IMR-90 (cell line): ENCODE results near the gene B4GALT5. TPM values are rescaled to one million over a fixed set of nuclear protein-coding genes. Genes with fewer than 3 reads are reported as not detected.

ENCODE experiments used
- ATAC-seq: fragments of 200-7000 bp; cut with Tn5 transposase; 2 replicates; pipeline ENCODE4 v1.9.1; 2020; ENCODE audit warnings: low read depth, mild to moderate bottlenecking, moderate library complexity
- BruUV-seq: library from RNA; stranded (reverse); fragments of 400-500 nt; replicated peaks from 2 replicates; lab custom pipeline; 2021; lab: Mats Ljungman, UMichigan
- CTCF ChIA-PET: fragments of 300-600 bp; formaldehyde crosslinking; extraction: SDS; loops from one replicate; lab custom pipeline; 2021; ENCODE audit warnings: antibody characterized with exemption; lab: Yijun Ruan, JAX
- POLR2A ChIA-PET: fragments of 300-600 bp; sonication (Branson Sonifier 250); formaldehyde crosslinking; loops from one replicate; lab custom pipeline; 2022; ENCODE audit warnings: antibody characterized with exemption; ENCODE audit not compliant: unreplicated experiment; lab: Charles Lee
- DNase-seq: peaks from one replicate; pipeline ENCODE4 v3.0.0; 2013
- H2AFZ ChIP-seq: replicated peaks from 2 replicates; pipeline ENCODE3; 2013; ENCODE audit warnings: low read length, mild to moderate bottlenecking; ENCODE audit not compliant: poor library complexity
- H2AK5ac ChIP-seq: 2 replicates; pipeline ENCODE4 v1.6.1; 2013; ENCODE audit warnings: low read depth, low read length, inconsistent platforms
- H2AK9ac ChIP-seq: replicated peaks from 2 replicates; pipeline ENCODE3; 2013; ENCODE audit warnings: mild to moderate bottlenecking, low read depth, low read length, moderate library complexity; ENCODE audit not compliant: poor library complexity
- H2BK120ac ChIP-seq: 2 replicates; pipeline ENCODE4 v1.6.1; 2013; ENCODE audit warnings: low read depth, low read length, inconsistent platforms
- H2BK15ac ChIP-seq: 3 replicates; pipeline ENCODE4 v1.6.1; 2013; ENCODE audit warnings: low read depth, low read length, inconsistent platforms
- H2BK20ac ChIP-seq: 2 replicates; pipeline ENCODE4 v1.6.1; 2013; ENCODE audit warnings: low read depth, mild to moderate bottlenecking, inconsistent platforms, low read length, moderate library complexity
- H2BK5ac ChIP-seq: 2 replicates; pipeline ENCODE4 v1.6.1; 2013; ENCODE audit warnings: mild to moderate bottlenecking, low read depth, low read length, inconsistent platforms; ENCODE audit not compliant: poor library complexity, severe bottlenecking
- H3K14ac ChIP-seq: replicated peaks from 2 replicates; pipeline ENCODE4 v1.6.1; 2013; ENCODE audit warnings: low read depth, low read length, inconsistent platforms
- H3K18ac ChIP-seq: 2 replicates; pipeline ENCODE4 v1.6.1; 2013; ENCODE audit warnings: low read depth, low read length, control low read depth
- H3K23ac ChIP-seq: 2 replicates; pipeline ENCODE4 v1.6.1; 2013; ENCODE audit warnings: low read depth, low read length, inconsistent platforms
- H3K27ac ChIP-seq: 2 replicates; pipeline ENCODE4 v1.5.1; 2013; ENCODE audit warnings: mild to moderate bottlenecking, control low read depth, low read length; ENCODE audit not compliant: insufficient read depth
- H3K27me3 ChIP-seq: 2 replicates; pipeline ENCODE4 v1.6.1; 2013; ENCODE audit warnings: low read length; ENCODE audit not compliant: control insufficient read depth, insufficient read depth
- H3K36me3 ChIP-seq: 2 replicates; pipeline ENCODE4 v1.6.1; 2013; ENCODE audit warnings: low read length, mixed read lengths; ENCODE audit not compliant: control insufficient read depth, insufficient read depth
- H3K4ac ChIP-seq: 2 replicates; pipeline ENCODE4 v1.6.1; 2013; ENCODE audit warnings: low read depth, low read length, inconsistent platforms
- H3K4me1 ChIP-seq: 2 replicates; pipeline ENCODE4 v1.6.1; 2013; ENCODE audit warnings: low read length, mixed read lengths; ENCODE audit not compliant: control insufficient read depth, insufficient read depth
- H3K4me2 ChIP-seq: 2 replicates; pipeline ENCODE4 v1.6.1; 2013; ENCODE audit warnings: low read depth, mild to moderate bottlenecking, control low read depth, low read length, moderate library complexity
- H3K4me3 ChIP-seq: 2 replicates; pipeline ENCODE4 v1.5.1; 2013; ENCODE audit warnings: low read depth, mild to moderate bottlenecking, control low read depth, low read length, moderate library complexity; ENCODE audit not compliant: insufficient read depth
- H3K56ac ChIP-seq: 2 replicates; pipeline ENCODE4 v1.6.1; 2013; ENCODE audit warnings: low read length, inconsistent platforms; ENCODE audit not compliant: insufficient read depth; ENCODE audit errors: extremely low read depth
- H3K79me1 ChIP-seq, 2 experiments: 2 replicates each; pipeline ENCODE4 v1.6.1; 2013; ENCODE audit warnings: low read length in 2 of 2, inconsistent platforms in 1 of 2, low read depth in 1 of 2
- H3K9ac ChIP-seq: 2 replicates; pipeline ENCODE4 v1.6.1; 2013; ENCODE audit warnings: low read depth, low read length, control low read depth
- H3K9me1 ChIP-seq: 2 replicates; pipeline ENCODE4 v1.6.1; 2013; ENCODE audit warnings: low read length, inconsistent platforms; ENCODE audit not compliant: insufficient read depth
- H3K9me3 ChIP-seq: 2 replicates; pipeline ENCODE4 v1.6.1; 2013; ENCODE audit warnings: low read length; ENCODE audit not compliant: control insufficient read depth, insufficient read depth
- H4K20me1 ChIP-seq: 2 replicates; pipeline ENCODE4 v1.6.1; 2013; ENCODE audit warnings: low read length, inconsistent platforms; ENCODE audit not compliant: insufficient read depth
- H4K5ac ChIP-seq: 2 replicates; pipeline ENCODE4 v1.6.1; 2013; ENCODE audit warnings: mild to moderate bottlenecking, low read depth, low read length, control low read depth
- H4K8ac ChIP-seq, 2 experiments: 2 replicates each; pipeline ENCODE4 v1.6.1; 2013; ENCODE audit warnings: low read depth in 2 of 2, low read length in 2 of 2, control low read depth in 1 of 2, inconsistent platforms in 1 of 2
- H4K91ac ChIP-seq: 2 replicates; pipeline ENCODE4 v1.6.1; 2013; ENCODE audit warnings: low read depth, low read length, inconsistent platforms; ENCODE audit not compliant: insufficient read depth
- BHLHE40 ChIP-seq: fragments of 150-350 bp; IDR thresholded peaks from 2 replicates; pipeline ENCODE4 v1.6.1; 2016; ENCODE audit warnings: mild to moderate bottlenecking, low read depth, low read length
- CEBPB ChIP-seq: IDR thresholded peaks from 2 replicates; pipeline ENCODE4 v1.6.1; 2012; ENCODE audit warnings: low read depth, low read length, improper control_type of control experiment
- FOS ChIP-seq: fragments of 150-350 bp; IDR thresholded peaks from 2 replicates; pipeline ENCODE4 v1.6.1; 2016; ENCODE audit warnings: low read depth, low read length
- MAFK ChIP-seq: IDR thresholded peaks from 2 replicates; pipeline ENCODE4 v1.6.1; 2012; ENCODE audit warnings: low read depth, low read length, improper control_type of control experiment
- POLR2A ChIP-seq: IDR thresholded peaks from 2 replicates; pipeline ENCODE4 v1.6.1; 2012; ENCODE audit warnings: mild to moderate bottlenecking, low read depth, low read length
- WGBS, 2 experiments: methylation state at CpG; one replicate each; pipeline versions ENCODE4 v1.1.5 to v1.1.7; 2013; ENCODE audit warnings: missing lambda C conversion rate in 2 of 2; ENCODE audit not compliant: insufficient read length in 1 of 2; ENCODE audit errors: extremely low coverage in 2 of 2; 5-methylcytosine and 5-hydroxymethylcytosine counted together
- dilution Hi-C: fragments of 300-500 bp; cut with HindIII; formaldehyde crosslinking; loops from one replicate; pipeline ENCODE4 v1.14.3; 2018; ENCODE audit warnings: low sequenced_read_pairs; ENCODE audit not compliant: unreplicated experiment
- in situ Hi-C: fragments of 300-500 bp; cut with MboI; formaldehyde crosslinking; loops from 3 replicates; pipeline ENCODE4 v1.14.3; 2019; ENCODE audit warnings: low sequenced_read_pairs, inconsistent platforms, mixed read lengths
- intact Hi-C: fragments of 100-400 bp; cut with micrococcal nuclease; formaldehyde crosslinking; loops from 2 replicates; pipeline ENCODE4 v1.10.0; 2022
- polyA plus RNA-seq, 3 experiments: library from polyadenylated mRNA; depleted of rRNA; stranded (reverse); fragments of >200 nt; gene quantifications; 2 replicates each; pipeline ENCODE4 v1.2.3, GENCODE V29; 2012; ENCODE audit warnings: low replicate concordance in 1 of 3
- total RNA-seq: library from RNA; depleted of rRNA; stranded (reverse); fragments of >200 nt; gene quantifications from 2 replicates; pipeline ENCODE4 v1.2.3, GENCODE V29; 2012

Gene B4GALT5
- total and polyA plus RNA-seq, 2 of the 4 experiments (the other 2 are of a cell fraction), result 11.3 to 20.4 TPM

GRCh38 chr20:49700411-49701185 is 13.1 kb downstream of the B4GALT5 start:
- H2BK15ac ChIP-seq, result no peak overlapping the region
- in situ Hi-C loops (no loop called here), dilution Hi-C loops (no loop called here), intact Hi-C loops (no loop called here)
- H3K79me1 ChIP-seq, result peaks cover 25 to 63% of the 10 kb centered on the region in 2 experiments
- H3K27ac ChIP-seq, result no peak overlapping the region
- no peak for TF ChIP-seq POLR2A
- TF ChIP-seq FOS, result peak; percentile 77
- TF ChIP-seq MAFK, result no peak
- 0 out of 2 replicates have a peak, but pooled peaks have one; percentile 16 for TF ChIP-seq BHLHE40
- TF ChIP-seq CEBPB, result peak; percentile 84
- no peak overlapping the region for H2BK20ac ChIP-seq
- ChIA-PET POLR2A (interaction anchor here (0.6 kb wide), 1 partner anchor 438 kb away, joined by 17 read pairs; no protein-coding TSS in a partner anchor), CTCF (interaction anchor here (0.8 kb wide), 1 partner anchor 9 kb away, joined by 3 read pairs; no protein-coding TSS in a partner anchor)
- peaks cover 72% of the 10 kb centered on the region for H4K20me1 ChIP-seq
- H3K4me1 ChIP-seq, result peaks cover 12% of the 10 kb centered on the region
- BruUV-seq, result no TSS peak
- H3K27me3 ChIP-seq, result no peaks in the 10 kb centered on the region
- H3K14ac ChIP-seq, result 0 out of 2 replicates have a peak overlapping the region, but pooled peaks have one; percentile 7
- peaks cover 11% of the 10 kb centered on the region for H3K9me1 ChIP-seq
- no peak overlapping the region for H3K9ac ChIP-seq
- no peak overlapping the region for H2BK5ac ChIP-seq
- no peaks in the 10 kb centered on the region for H3K36me3 ChIP-seq
- H2BK120ac ChIP-seq, result no peak overlapping the region
- H3K56ac ChIP-seq, result no peak overlapping the region
- 6% methylated on average over 3 of the region's 7 CpGs; no CpG with 5 or more reads in 1 of the 2 experiments for WGBS, 2 experiments
- no peak overlapping the region for H3K18ac ChIP-seq
- no peak overlapping the region for H3K4me3 ChIP-seq
- H2AK9ac ChIP-seq, result no peak overlapping the region
- ATAC-seq (peak; percentile 47; the same call in 1 of the 2 replicates), DNase-seq (peak; percentile 81)
- H4K8ac ChIP-seq, result peak overlapping the region in 1 of 2 experiments; percentile 76; a peak in 2 of 4 replicates
- H2AFZ ChIP-seq, result no peak overlapping the region
- H3K23ac ChIP-seq, result no peak overlapping the region
- H4K91ac ChIP-seq, result no peak overlapping the region; the same call in 1 of the 2 replicates
- no peak overlapping the region for H4K5ac ChIP-seq
- H2AK5ac ChIP-seq, result 0 out of 2 replicates have a peak overlapping the region, but pooled peaks have one; percentile 23
- H3K9me3 ChIP-seq, result no peaks in the 10 kb centered on the region
- peak overlapping the region; percentile 5; the same call in 1 of the 2 replicates for H3K4ac ChIP-seq
- H3K4me2 ChIP-seq, result peak overlapping the region; percentile 22; the same call in 1 of the 2 replicates
